Caki2 (cell line): ENCODE results near the gene AKNA. TPM values are rescaled to one million over a fixed set of nuclear protein-coding genes. Genes with fewer than 3 reads are reported as not detected.
"Not testable (repeated sequence)": the region's sequence is repeated elsewhere in the genome, so short reads cannot be mapped to it uniquely, and the experiment has no call there.

Source experiments
- DNase-seq: peaks from one replicate; pipeline ENCODE4 v3.0.0-alpha.2; 2015; ENCODE audit warnings: low read depth
- in situ Hi-C: cut with HindIII; loops from 2 replicates; pipeline ENCODE4 v1.10.0; 2016; ENCODE audit warnings: low sequenced_read_pairs, low pct_unique_long_range_greater_than_20kb, mixed read lengths
- total RNA-seq: library from RNA; depleted of rRNA; stranded (reverse); fragments of >200 nt; shearing (Covaris generic); gene quantifications from 2 replicates; pipeline ENCODE4 v1.2.3, GENCODE V29; 2014; ENCODE audit warnings: low replicate concordance

The AKNA gene
- total RNA-seq, 1 experiment from 2014 or later: 6.3 TPM

GRCh38 chr9:114336157-114336556 is 51.6 kb downstream of the AKNA start:
- no peak for DNase-seq
- in situ Hi-C loops: no loop called here

- DNase-seq: no peak
- in situ Hi-C loops: no loop called here
These were observed 52.0 kb downstream of the AKNA start for GRCh38 chr9:114335745-114336144.

- in situ Hi-C loops: no loop called here
- no peak for DNase-seq
These were observed 53.3 kb downstream of the AKNA start for GRCh38 chr9:114334490-114334889.

GRCh38 chr9:114333718-114334117 is 54.1 kb downstream of the AKNA start:
- in situ Hi-C loops, DNase-seq: not testable (repeated sequence)

- DNase-seq, in situ Hi-C loops: not testable (repeated sequence)
These were observed 55.2 kb downstream of the AKNA start for GRCh38 chr9:114332474-114333040.

- in situ Hi-C loops: not testable (repeated sequence)
These were observed 56.3 kb downstream of the AKNA start for GRCh38 chr9:114331229-114332195.

GRCh38 chr9:114330636-114331035 is 57.1 kb downstream of the AKNA start:
- no peak for DNase-seq
- in situ Hi-C loops: no loop called here

More at GRCh38 chr9:114331229-114332195, 56.3 kb downstream of the AKNA start:
- not testable (repeated sequence) for DNase-seq

GRCh38 chr9:114329625-114330022 is 58.2 kb downstream of the AKNA start, which contains the start of gene ORM2:
TSS of gene ORM2 (plus strand) at chr9:114329869. CDS start at chr9:114329905, 36 bp downstream.
- DNase-seq, in situ Hi-C loops: not testable (repeated sequence)

GRCh38 chr9:114328937-114329624 is 58.7 kb downstream of the AKNA start:
- in situ Hi-C loops, DNase-seq: not testable (repeated sequence)

- in situ Hi-C loops, DNase-seq: not testable (repeated sequence)
These were observed 59.4 kb downstream of the AKNA start for GRCh38 chr9:114328357-114328820.

GRCh38 chr9:114327749-114328148 is 60.0 kb downstream of the AKNA start:
- in situ Hi-C loops: no loop called here
- DNase-seq: no peak

- DNase-seq, in situ Hi-C loops: not testable (repeated sequence)
These were observed 62.0 kb downstream of the AKNA start for GRCh38 chr9:114325684-114326254.

GRCh38 chr9:114324965-114325364 is 62.8 kb downstream of the AKNA start:
- DNase-seq, in situ Hi-C loops: not testable (repeated sequence)

- in situ Hi-C loops: no loop called here
- DNase-seq: no peak
These were observed 63.3 kb downstream of the AKNA start for GRCh38 chr9:114324492-114324891.

- in situ Hi-C loops, DNase-seq: not testable (repeated sequence)
These were observed 63.9 kb downstream of the AKNA start for GRCh38 chr9:114323849-114324248.

GRCh38 chr9:114322831-114323531 is 64.8 kb downstream of the AKNA start, which contains the start of gene ORM1:
TSS of gene ORM1 (plus strand) at chr9:114323098. CDS start at chr9:114323134, 36 bp downstream.
- in situ Hi-C loops, DNase-seq: not testable (repeated sequence)

GRCh38 chr9:114322160-114322818 is 65.5 kb downstream of the AKNA start:
- DNase-seq, in situ Hi-C loops: not testable (repeated sequence)
